IPS DF 4.7 (cell line): ENCODE measurements around the gene FHAD1.

Source experiments
- DNase-seq: peaks from one replicate; pipeline ENCODE4 v3.0.0-alpha.2; 2013; ENCODE audit warnings: low spot score; ENCODE audit errors: extremely low read depth

FHAD1 gene

DNA sequence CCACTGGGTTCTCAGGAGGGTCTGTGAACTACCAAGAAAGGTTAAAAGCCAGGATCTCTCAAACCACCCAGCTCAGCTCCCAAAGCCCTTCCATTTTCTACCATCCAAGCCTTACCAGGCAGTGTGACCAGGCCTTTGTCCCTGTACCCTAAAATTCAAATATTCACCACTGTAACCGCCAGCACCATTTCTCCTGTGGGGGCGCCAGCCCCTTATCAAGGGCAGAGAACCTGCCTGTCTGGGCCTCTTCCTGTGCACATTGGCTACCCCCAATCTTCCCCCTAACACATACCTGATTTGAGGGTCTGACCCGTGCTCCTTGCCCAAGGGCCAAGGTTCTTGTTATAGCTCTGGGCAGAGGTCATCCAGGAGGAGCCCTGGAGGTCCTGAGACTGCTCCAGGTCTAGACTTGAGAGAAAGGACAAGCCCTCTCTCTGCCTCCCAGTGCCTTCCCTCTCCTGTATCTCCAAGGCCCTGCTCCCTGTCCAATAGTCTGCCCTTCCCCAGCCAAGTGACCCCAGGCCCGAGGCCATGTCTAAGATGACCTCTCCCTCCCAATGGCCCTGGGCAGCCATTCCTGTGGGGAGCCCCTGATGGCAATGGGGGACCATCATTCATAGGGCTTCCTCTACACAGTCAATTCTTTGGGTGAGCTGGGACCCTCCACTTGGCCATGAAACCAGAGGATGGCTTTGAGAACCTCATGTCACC lies 78.5 kb downstream of the FHAD1 start:
- DNase-seq = no peak

DNA sequence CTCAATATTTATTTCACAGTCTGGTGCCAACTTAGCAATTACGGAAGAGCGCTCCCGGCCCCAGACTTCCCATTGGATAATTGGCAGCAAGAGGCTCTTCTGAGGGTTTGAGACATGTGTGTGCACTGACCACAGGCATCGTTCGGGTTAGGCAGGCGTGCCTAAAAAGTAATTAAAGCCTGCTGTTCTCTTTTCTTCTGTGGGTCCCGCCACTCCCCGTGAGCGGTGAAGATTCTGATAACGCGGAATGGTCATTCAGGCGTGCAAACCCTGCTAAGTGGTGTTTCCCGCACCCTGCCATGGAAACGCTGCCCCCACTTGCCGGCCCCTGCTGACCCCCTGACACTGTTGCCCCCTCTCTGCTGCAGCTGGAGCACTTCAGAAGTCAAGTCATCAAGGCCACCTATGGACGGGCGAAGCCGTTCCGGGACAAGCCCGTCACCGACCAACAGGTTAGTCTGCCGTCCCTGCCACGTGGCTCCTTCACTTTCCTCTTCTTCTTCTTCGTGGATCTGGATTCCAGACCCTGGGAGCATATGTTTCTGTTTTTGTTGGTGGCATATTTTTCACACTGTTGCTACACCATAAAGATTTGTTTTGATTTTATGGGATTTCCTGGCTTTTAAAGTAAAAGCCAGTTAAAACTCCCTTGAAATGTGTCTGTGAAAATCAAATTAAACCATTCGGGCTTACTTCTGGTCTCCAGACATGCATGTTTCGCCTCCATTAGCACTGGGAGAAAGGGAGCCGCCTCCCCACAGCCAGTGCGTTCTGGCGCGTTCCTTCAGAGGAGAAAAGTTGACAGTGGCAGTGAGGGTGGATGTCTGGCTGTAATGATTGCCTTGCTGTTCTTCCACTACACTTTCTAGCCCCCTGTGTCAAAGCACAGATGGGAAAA lies 79.9 kb downstream of the FHAD1 start:
- no peak for DNase-seq

DNA sequence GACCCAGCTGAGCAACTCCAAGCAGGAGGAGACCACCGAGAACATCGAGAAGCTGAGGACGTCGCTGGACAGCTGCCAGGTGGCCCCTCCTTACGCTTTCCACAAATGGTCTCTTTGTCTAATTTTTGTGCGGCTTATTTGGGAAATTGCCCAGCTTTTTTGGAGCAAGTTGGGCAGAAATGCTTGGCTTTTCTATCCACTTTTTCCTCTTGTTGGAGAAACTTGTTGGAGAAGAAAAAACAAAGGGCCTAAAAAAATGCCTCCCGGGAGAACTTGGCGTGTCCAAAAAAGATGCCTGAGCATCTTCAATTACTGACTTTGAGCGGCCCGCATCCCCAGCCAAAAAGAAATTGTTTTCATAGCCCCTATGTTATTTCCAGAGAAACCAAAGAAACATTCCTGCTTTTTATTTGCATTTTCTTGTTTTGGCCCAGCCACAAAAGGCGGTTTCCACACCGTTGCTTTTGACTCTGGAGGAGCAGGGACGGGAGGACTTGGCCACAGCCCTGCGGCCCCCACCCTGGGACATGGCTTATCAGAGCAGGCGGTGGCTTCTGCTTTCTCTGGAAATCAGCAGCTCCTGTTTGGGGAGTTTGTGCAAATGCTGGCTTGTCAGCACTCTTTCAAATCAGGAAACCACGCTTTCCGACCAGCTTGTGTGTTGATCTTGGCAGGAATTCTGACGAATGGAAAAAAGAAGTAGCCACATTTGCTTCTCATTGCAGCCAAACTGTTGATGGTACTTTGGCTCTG lies 81.5 kb downstream of the FHAD1 start:
- no peak for DNase-seq

DNA sequence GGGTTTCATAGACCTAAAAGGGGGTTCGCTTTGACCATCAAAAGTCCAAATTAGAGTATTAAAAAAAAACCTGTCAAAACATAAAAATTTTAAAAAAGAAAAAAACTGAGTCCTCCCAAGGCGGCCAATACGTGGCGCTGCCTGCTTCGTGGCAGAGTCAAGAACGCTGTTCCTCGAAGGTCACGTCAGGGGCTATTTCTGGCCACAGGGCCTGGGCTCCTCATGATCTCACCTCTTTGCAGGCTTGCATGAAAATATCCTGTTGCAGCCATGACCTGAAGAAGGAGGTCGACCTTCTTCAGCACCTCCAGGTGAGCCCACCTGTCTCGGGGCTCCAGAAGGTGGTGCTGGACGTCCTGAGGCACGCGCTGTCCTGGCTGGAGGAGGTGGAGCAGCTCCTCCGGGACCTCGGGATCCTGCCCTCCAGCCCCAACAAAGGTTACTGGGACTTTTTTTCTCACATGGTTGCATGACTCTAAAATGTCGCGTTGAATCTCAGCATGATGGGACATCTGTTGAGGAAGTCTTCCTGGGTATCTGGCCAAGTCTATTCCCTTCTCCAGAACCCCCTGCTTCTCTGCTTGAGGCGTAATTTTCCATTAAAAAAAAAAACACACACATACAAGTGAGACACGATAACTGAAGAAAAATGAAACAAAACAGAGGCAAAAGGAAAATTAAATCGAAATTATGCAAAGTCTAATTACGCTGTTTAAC lies 82.2 kb downstream of the FHAD1 start:
- no peak for DNase-seq

DNA sequence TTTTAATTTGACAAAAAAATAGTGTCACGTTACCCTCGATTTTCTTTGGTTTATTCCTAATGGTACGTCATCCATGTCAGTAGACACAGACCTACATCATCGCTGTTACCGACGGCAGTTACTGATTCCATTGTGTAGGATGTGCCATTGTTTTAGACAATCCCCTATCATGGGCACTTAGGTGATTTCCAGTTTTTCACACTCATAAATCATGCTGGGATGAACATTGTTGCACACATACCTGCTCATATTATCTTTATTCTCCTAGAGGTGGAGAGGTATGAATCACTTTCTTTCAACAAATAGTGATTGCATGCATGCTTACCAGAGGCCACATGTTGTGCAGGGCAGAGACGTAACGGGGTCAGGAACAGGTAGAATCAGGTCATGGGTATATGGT lies 83.0 kb downstream of the FHAD1 start:
- DNase-seq = no peak

DNA sequence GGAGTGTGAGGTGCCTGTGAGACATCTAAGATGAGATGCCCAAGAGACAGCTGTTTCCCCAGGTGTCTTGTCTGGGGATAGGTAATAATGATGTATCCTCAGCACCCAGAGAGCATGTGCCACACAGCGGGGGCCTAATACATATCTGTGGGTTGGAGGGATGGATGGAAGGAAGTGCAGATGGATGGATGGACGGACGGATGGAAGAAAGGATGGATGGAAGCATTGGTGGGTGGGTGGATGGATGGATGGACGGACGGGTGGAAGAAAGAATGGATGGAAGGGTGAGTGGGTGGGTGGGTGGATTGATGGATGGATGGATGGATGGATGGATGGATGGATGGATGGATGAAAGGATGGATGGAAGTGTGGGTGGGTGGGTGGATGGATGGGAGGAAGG lies 84.2 kb downstream of the FHAD1 start:
- DNase-seq = no peak

DNA sequence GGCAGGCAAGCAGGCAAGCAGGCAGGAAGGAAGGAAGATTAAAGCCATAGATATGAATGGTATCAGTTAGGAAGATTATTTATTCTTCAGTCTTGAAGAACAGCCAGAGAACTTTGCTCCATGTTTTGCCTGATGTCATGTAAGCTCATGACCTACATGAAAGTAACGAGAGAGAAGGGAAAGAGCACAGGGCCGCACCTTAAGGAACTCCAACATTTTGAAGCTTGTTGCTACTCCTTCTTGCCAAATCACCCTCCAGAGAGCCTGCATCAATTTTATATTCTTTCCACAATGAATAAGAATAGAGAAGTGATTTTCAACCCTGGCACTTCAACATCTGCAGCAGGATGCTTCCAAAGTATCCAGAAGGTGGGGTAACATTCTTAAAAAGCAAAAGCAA lies 84.7 kb downstream of the FHAD1 start:
- no peak for DNase-seq

DNA sequence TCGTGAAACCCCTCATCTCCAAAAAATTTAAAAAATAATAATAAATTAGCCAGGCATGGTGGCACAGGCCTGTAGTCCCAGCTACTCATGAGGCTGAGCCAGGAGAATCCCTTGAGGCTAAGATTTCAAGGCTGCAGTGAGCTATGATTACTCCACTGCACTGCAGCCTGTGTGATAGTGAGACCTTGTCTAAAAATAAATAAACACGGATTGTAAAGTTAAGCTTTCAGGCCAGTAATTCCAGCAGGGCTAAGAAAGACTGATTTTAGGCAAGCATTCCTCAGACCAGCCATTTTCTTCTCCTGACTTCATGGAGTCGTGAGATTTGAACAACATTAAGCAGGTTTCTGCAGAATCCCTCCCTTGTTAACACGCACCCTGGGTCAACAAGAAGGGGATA lies 85.5 kb downstream of the FHAD1 start:
- DNase-seq = no peak

DNA sequence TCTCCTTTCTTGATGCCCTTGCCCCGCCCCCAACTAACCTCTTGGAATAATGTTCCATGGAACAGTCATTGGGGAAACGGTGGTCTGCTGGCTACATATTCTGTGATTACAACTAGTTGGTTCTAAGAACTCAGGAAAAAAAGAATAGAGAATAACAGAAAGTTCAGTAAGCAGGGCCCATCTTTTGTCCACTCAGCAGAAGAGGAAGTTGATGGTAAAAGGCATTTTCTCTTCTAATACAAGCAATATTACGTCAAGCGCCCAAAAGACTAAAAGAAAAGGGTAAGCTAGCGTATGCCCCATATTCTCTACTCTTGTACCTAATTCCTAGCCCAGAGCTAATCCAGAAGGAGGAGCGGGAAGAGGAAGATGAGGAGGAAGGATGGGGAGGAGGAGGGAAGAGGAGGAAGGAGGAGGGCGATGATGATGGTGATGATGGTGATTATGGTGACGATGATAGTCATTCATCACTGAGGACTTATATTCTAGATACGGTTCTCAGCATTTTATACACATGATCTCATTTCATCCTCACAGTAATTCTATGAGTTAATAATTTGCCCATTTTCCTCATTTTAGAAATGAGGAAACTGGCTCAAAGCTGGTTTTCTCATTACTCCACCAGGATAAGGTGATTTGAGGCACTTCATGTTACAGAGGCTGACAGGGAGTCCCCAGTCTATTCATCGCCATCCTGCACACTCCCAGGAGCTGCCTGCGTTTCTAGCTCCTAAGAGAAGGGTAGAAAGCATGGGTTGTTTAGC lies 86.1 kb downstream of the FHAD1 start:
- no peak for DNase-seq

DNA sequence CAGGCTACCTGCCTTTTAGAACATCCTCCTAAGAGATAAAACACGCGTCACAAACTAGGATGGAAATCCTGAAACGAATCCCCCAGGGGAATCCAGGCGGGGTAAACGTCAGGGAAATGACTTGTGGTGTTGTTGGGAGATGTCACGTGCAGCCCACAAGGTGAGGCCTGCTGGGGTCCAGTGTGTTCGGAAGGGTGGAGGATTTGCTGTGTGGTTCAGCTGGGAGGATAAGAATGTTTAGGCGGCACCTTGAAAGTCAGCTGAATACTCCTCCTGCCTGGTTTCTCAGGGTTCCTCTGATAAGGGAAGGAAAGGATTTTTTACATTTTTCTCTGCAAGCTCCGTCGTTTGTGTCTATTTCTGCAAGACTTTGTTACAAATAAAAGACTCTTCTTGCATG lies 88.0 kb downstream of the FHAD1 start:
- no peak for DNase-seq

DNA sequence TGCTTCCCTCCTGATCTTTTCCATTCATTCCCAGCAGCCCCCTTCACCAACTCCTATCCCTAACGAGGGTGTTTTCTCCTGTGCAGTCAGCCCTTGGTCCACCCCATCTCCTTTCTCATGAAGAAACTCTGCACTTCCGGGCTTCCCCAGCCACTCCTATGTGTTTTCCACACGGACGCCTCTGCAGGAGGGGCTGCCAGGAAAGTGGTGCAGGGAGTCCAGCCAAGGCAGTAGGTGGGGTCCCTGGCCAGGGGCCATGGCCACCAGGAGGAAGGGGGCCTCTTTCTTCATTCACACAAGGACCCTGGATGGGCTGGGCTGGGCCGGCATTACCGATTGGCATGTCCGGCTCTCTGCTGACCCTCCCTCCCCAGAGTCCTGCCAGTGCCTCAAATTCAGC lies 89.8 kb downstream of the FHAD1 start:
- DNase-seq = no peak

DNA sequence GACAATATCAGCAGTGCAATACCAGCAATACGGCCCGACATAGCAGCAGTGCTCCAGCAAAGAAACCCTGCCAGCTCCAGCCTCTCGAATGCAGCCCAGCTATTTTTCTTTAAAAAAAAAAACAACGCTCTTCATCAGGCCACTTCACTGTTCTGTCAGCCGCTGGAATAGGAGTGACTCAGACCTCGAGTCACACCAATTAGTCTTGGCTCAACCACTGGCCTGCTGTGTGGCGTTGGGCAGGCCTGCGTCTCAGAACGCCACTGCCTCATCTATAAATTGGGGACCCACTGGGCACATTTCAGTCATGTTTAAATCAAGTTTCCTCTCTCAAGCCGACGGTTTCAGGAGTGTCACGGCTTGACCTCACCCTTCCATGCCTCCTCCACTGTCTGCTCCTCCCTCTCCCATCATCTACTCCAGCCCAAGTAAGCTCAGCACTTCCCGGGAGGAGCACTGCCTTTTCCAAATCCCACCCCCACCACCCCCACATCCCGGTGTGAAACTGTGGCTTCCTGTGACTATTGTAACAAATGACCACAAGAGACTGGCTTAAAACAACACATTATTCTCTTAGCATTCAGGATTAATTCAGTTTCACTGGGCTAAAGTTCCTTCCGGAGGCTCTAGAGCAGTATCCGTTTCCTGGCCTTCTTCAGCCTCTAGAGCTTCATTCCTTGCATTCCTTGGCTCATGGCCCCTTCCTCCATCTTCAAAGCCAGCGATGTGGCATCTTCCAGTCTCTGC lies 90.8 kb downstream of the FHAD1 start:
- DNase-seq = no peak

DNA sequence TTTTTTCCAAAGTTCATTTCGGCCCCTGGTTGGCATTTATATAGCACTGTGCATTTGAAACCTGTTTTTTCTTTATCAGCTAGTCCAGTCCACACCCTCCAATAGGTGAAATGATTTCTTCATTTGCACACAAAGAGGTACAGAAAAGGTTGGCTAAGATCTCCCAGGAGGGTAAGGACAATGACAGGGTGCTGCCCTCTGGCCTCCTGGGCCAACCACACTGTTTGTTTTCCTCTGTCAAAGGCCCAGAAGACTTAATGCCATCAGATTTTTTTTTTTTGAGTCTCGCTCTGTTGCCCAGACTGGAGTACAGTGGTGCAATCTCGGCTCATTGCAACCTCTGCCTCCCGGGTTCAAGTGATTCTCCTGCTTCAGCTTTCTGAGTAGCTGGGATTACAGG lies 92.5 kb downstream of the FHAD1 start:
- DNase-seq = no peak

DNA sequence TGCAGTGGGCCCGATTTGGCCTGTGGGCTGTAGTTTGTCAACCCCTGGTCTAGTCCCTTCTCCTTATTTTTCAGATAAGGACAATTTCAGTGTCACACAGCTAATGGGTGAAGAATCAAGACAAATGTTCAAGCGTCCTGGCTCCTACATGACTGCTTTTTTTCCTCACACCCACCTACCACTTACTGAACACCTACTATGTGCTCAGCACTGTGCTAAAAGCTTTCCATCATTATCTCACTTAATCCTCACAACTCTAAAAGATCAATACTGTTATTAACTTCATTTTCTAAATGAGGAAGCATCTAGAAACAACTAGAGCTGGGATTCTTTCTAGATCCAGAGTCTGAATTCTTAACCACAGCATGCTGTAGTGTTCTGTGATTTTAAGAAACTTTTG lies 94.2 kb downstream of the FHAD1 start:
- DNase-seq = no peak

DNA sequence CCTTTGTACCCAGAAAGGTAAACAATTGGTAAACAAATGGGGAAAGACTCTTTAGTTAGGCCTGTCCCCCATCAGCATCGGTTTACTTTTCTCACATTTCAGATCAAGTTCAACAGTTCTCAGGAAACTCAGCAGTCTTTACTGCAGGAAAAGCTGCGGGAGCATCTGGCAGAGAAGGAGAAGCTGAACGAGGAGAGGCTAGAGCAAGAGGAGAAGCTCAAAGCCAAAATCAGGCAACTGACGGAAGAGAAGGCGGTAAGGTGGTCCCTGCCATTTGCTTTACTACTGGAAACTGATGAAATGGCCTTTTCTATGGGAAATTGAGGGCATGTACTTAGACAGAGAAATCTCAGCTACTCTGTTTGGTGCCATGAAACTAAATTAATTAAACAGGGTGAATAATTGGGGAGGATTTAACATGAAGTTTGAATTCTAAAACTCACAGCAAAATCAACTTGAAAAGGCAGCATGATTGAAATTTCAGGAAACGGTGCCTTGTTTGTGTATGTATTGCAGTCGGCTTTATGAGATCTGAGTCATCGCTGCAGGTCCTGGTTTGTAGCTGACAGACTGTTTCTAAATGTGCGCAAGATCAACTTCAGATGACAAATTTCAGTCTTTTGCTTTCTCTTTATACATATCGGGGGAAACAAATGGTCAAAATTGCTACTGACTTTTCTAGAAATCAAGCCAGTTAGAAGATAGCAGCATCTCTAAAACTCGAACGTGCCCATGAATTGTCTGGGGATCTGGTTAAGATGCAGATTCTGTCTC lies 94.8 kb downstream of the FHAD1 start:
- no peak for DNase-seq

DNA sequence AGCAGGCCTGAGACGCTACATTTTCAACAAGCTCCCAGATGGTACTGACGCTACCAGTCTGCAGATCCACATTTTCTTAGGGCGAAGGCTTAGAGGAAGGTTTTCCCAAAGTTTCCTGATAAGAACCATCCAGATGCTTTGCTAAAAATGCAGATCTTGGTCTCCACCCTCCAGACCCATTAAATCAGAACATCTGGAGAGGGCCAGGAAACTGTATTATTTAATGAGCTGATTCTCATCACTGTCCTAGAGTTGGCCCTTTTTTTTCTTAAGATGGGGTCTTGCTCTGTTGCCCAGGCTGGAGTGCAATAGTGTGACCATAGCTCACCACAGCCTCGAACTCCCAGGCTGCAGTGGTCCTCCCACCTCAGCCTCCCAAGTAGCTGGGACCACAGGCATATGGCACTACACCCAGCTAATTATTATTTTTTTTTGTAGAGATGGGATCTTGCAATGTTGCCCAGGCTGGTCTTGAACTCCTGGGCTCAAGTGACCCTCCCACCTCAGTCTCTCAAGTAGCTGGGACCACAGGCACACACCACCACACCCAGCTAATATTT lies 95.5 kb downstream of the FHAD1 start:
- no peak for DNase-seq

DNA sequence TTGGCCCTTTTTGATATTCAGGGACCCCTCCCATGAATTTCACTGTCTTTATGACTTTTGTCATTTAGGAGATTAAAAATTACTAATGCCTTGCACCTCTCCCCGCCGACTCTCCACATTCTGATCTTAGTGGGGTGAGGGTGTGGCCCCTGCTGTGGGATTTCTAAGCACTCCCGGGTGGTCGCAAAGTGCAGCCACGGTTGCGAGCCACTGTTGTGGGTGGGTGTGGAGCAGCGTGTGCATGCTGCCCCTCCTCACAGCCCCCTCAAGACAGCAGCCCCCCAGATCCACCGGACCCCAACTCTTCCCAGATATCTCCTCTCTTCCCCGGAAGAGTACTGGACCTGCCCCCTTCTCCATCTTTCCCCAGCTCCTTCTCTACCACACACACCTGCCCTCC lies 96.1 kb downstream of the FHAD1 start:
- DNase-seq = no peak

DNA sequence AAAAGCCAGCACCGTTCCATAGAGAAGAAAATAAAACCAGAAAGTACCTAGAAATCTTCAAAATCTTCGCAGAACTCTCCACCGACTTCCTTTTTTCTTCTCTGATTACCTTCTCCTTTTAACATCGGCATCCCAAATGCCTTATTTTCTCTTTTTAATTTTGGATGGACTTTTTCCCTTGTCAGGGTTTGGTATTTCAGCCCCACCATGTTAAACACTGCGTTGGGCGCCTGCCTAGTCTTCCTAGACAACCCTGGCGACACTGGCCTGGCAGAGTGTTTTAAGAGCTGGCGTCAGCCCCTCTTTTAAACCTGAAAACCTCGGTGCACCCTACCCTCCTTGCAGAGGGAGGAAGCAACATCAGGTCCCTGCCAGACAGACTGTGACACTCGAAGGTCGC lies 96.7 kb downstream of the FHAD1 start:
- no peak for DNase-seq

DNA sequence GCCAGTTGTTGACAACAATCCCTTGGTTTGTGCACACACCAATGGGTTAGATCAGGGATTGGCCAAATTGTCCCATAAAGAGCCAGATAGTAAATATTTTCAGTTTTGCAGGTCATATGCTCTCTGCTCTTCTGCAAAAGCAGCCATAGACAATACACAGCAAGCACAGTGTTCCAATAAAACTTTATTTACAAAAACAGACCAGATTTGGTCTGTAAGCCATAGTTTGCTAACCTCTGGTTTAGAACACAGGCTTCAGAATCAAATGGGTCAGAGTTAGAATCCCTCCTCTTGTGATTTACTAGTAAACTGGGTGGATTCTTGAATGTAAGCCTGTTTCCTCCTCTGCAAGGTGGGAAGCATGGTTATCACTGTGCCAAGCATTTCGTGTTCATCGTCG lies 97.4 kb downstream of the FHAD1 start:
- DNase-seq = no peak
